ENCODE results near the gene RHOH. TPM values are rescaled to one million over a fixed set of nuclear protein-coding genes. Genes with fewer than 3 reads are reported as not detected.

RHOH gene
- total and polyA plus RNA-seq, 9 of the 15 experiments (the other 6 are each of a cell fraction or from before 2014, with no cell fraction given): 14.3 to 37.7 (median 23.2) TPM

DNA sequence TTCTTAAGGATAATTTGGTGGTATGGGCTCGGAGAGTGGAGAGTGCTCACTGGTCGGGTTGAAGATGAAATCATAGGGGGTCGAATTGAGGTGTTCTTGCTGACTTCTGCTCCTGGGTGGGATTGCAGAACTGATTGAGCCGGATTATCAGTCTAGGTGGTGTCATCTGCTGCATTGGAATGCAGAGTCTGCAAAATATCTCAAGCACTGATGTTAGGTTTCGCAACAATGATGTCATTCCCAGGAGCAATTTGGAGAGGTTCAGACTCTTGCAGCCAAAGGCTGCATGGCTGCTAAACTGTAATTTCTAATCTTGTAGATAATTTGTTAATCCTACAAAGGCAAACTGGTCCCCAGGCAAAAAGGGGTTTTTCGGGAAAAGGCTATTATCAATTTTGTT lies 67.7 kb downstream of the RHOH start (continued):
- TF ChIP-seq MYBL2 (IDR thresholded peaks at IDR 0.05; ENCODE audit: low read depth) (no peak), MYBL2 (CRISPR knock-in tag; IDR thresholded peaks at IDR 0.05; ENCODE audit: borderline replicate concordance) (no peak), CCNT2 (IDR thresholded peaks at IDR 0.05; ENCODE audit: borderline replicate concordance, extremely low read depth, insufficient read length, low read depth, low read length) (no peak), SNRNP70 (optimal IDR thresholded peaks at IDR 0.05; ENCODE audit: low read depth, low read length) (no peak), JUND (IDR thresholded peaks at IDR 0.05; ENCODE audit: borderline replicate concordance, low read depth, low read length) (peak; percentile 84; the same call in 1 of the 2 replicates), JUND (tag; IDR thresholded peaks at IDR 0.05; ENCODE audit: borderline replicate concordance, low read depth, low read length) (peak; percentile 74), CREB1 (IDR thresholded peaks at IDR 0.05) (no peak), CREB1 (CRISPR knock-in tag; IDR thresholded peaks at IDR 0.05) (no peak), SREBF1 (IDR thresholded peaks at IDR 0.05; ENCODE audit: borderline replicate concordance, low read depth, low read length) (no peak), ZNF23 (CRISPR knock-in tag; IDR thresholded peaks at IDR 0.05) (no peak), SP1 (CRISPR knock-in tag; IDR thresholded peaks at IDR 0.05) (no peak), CBX5 (IDR thresholded peaks at IDR 0.05; ENCODE audit: borderline replicate concordance, low read depth) (no peak), CEBPG (CRISPR knock-in tag; IDR thresholded peaks at IDR 0.05) (peak; percentile 81), CEBPG (tag; conservative IDR thresholded peaks at IDR 0.05 in 1 of 2, IDR thresholded peaks at IDR 0.05 in 1 of 2) (peak; percentile 93 to 95), ZNF695 (CRISPR knock-in tag; IDR thresholded peaks at IDR 0.05) (no peak)
- TF ChIP-seq, protein P1, sequence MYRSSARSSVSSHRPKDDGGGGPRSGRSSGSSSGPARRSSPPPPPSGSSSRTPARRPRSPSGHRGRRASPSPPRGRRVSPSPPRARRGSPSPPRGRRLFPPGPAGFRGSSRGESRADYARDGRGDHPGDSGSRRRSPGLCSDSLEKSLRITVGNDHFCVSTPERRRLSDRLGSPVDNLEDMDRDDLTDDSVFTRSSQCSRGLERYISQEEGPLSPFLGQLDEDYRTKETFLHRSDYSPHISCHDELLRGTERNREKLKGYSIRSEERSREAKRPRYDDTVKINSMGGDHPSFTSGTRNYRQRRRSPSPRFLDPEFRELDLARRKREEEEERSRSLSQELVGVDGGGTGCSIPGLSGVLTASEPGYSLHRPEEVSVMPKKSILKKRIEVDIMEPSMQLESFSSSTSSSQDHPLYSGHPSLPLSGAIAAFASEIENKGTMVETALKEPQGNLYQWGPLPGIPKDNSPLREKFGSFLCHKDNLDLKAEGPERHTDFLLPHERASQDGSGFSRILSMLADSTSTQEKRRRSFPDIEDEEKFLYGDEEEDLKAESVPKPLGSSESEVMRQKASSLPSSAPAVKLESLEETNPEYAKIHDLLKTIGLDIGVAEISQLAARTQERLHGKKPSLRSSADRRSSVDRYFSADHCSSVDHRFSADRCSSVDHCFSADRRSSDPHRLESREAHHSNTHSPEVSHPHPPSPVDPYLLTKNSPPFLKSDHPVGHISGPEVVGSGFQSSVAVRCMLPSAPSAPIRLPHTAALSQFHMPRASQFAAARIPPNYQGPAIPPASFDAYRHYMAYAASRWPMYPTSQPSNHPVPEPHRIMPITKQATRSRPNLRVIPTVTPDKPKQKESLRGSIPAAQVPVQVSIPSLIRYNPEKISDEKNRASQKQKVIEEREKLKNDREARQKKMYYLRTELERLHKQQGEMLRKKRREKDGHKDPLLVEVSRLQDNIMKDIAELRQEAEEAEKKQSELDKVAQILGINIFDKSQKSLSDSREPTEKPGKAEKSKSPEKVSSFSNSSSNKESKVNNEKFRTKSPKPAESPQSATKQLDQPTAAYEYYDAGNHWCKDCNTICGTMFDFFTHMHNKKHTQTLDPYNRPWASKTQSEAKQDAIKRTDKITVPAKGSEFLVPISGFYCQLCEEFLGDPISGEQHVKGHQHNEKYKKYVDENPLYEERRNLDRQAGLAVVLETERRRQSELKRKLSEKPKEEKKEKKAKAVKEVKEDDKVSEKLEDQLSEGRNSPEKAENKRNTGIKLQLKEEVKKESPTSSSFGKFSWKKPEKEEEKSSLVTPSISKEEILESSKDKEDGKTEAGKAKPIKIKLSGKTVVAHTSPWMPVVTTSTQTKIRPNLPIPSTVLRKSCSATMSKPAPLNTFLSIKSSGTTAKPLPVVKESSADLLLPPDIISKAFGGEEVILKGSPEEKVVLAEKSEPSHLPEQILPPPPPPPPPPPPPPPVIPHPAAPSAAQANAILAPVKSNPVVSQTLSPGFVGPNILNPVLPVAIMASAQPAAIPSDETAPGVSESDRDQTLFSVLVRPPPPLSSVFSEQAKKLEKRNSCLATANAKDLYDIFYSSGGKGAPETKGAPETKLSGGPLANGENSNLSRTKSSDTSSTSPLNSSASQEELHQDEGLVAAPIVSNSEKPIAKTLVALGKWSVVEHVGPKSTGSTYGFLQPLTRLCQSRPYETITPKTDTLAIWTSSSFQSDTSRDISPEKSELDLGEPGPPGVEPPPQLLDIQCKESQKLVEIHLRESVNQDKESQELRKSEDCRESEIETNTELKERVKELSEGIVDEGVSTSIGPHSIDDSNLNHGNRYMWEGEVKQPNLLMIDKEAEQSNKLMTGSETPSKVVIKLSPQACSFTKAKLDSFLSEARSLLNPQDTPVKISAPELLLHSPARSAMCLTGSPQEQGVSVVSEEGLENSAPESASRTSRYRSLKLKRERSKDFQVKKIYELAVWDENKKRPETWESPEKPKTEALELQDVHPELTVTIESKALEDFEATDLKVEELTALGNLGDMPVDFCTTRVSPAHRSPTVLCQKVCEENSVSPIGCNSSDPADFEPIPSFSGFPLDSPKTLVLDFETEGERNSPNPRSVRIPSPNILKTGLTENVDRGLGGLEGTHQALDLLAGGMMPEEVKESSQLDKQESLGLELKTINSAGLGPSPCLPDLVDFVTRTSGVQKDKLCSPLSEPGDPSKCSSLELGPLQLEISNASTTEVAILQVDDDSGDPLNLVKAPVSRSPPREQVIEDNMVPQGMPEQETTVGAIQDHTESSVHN (IDR thresholded peaks at IDR 0.05; ENCODE audit: borderline replicate concordance in 1 of 2, low read depth in 1 of 2): 0 out of 4 replicates have a peak, but pooled peaks of 1 of the 2 experiments have one; percentile 35

Measured in K562 (cell line).